ENCODE data around the gene GARS1.

Gene GARS1

DNA sequence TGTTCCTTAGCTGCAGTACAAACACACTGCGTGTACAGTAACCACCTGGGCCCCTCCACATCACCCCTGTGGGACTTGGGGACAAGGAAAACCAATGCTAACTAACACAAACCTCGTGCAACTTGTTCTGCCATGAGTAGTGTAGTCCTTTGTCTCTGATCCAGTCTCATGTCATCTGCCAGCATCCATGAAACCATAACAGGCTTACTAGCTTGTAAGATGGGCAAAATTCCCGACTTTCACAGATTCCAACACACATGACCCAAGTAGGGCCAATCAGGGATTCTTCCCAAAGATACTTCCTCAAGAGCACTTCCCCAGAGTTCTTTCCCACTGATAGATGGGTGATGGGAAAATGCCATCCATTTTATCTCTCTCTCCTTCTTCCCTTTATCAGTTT, 41.1 kb upstream of the GARS1 start:
- H3K4me1 ChIP-seq = peaks cover 11 to 33% (median 15%) of the 10 kb centered on the region in 10 experiments
- TF ChIP-seq Cebpa-rat (IDR thresholded peaks at IDR 0.05) = no peak
- no peaks in the 10 kb centered on the region for H3K9me3 ChIP-seq (replicated peaks in 1 of 11)
- H3K4me3 ChIP-seq = no peak overlapping the region
- H3K27me3 ChIP-seq = no peaks in the 10 kb centered on the region
- H4K20me1 ChIP-seq = no peaks in the 10 kb centered on the region
- H3K27ac ChIP-seq = no peak overlapping the region
- no peak overlapping the region for H3K9ac ChIP-seq
- H3K4me2 ChIP-seq = no peak overlapping the region
- peaks cover 0 to 36% (median 4%) of the 10 kb centered on the region in 11 experiments; a peak in 10 of 22 replicates for H3K36me3 ChIP-seq

DNA sequence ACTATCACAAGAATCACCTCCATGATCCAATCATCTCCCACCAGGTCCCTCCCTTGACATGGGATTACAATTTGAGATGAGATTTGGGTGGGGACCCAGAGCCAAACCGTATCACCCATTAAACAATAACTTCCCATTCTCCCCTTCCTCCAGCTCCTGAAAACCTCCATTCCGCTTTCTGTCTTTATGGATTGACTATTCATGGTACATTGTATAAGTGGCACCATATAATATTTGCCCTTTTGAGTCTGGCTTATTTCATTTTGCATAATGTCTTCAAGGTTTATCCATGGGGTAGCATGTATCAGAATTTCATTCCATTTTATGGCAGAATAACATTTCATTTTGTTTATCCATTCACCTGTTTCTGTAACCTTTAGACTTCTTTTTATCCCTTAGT, 39.2 kb upstream of the GARS1 start:
- no peak overlapping the region for H3K9ac ChIP-seq
- H3K27me3 ChIP-seq = no peaks in the 10 kb centered on the region
- no peaks in the 10 kb centered on the region for H3K9me3 ChIP-seq (replicated peaks in 1 of 11)
- no peak overlapping the region for H3K27ac ChIP-seq
- no peaks in the 10 kb centered on the region for H4K20me1 ChIP-seq
- no peak overlapping the region for H3K4me2 ChIP-seq
- H3K36me3 ChIP-seq = peaks cover 0 to 54% (median 0%) of the 10 kb centered on the region in 11 experiments; a peak in 12 of 22 replicates
- no peak for TF ChIP-seq Cebpa-rat (IDR thresholded peaks at IDR 0.05)
- H3K4me3 ChIP-seq = no peak overlapping the region
- peaks cover 10 to 16% (median 12%) of the 10 kb centered on the region in 10 experiments for H3K4me1 ChIP-seq

DNA sequence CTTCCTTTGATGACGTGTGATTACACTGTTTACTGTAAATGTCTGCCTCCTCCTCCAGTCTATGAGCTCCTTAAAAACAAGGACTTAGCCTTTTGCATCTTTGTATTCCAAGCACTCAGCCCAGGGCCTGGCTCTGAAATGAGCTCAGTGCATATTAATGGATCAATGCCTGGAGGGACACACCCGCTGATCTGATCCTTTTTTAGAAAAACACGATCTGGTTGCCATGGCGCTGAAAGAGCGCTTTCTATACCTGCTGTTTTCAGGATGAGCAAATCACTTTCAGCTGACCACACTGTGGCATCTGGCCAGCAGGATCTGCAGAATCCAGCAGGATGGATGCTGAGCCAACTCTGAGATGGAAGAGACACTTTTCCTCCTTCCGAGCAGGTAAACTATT, 37.8 kb upstream of the GARS1 start:
- no peak overlapping the region for H3K4me3 ChIP-seq
- no peak for TF ChIP-seq Cebpa-rat (IDR thresholded peaks at IDR 0.05)
- peaks cover 0 to 67% (median 12%) of the 10 kb centered on the region in 11 experiments; a peak in 15 of 22 replicates for H3K36me3 ChIP-seq
- H3K4me2 ChIP-seq = no peak overlapping the region
- no peaks in the 10 kb centered on the region for H3K27me3 ChIP-seq
- H4K20me1 ChIP-seq = no peaks in the 10 kb centered on the region
- H3K9me3 ChIP-seq (replicated peaks in 1 of 11) = no peaks in the 10 kb centered on the region
- H3K9ac ChIP-seq = no peak overlapping the region
- H3K4me1 ChIP-seq = peaks cover 0 to 3% (median 0%) of the 10 kb centered on the region in 10 experiments; a peak in 8 of 20 replicates
- no peak overlapping the region for H3K27ac ChIP-seq

DNA sequence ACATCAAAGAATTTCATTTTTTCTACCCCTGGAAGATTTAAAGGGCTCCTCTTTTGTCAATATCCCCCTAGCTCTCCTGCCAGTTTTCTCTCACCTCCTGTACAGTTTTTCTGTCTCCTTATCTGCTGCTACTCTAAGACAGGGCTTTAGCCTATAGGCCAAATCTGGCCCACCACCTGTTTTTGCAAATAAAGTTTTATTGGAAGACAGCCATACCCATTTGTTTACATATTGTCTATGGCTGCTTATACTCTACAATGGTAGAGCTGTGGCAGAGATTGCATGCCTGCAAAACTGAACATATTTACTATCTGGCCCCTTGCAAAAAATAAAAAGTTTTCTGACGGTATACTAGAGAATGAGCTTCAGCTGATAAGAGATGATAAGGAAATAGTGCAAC, 37.4 kb upstream of the GARS1 start:
- no peak overlapping the region for H3K4me2 ChIP-seq
- no peaks in the 10 kb centered on the region for H3K9me3 ChIP-seq (replicated peaks in 1 of 11)
- H4K20me1 ChIP-seq = no peaks in the 10 kb centered on the region
- no peak for TF ChIP-seq Cebpa-rat (IDR thresholded peaks at IDR 0.05)
- no peak overlapping the region for H3K27ac ChIP-seq
- no peak overlapping the region for H3K9ac ChIP-seq
- H3K27me3 ChIP-seq = no peaks in the 10 kb centered on the region
- peaks cover 0 to 71% (median 12%) of the 10 kb centered on the region in 11 experiments; a peak in 15 of 22 replicates for H3K36me3 ChIP-seq
- no peaks in the 10 kb centered on the region for H3K4me1 ChIP-seq
- H3K4me3 ChIP-seq = no peak overlapping the region

DNA sequence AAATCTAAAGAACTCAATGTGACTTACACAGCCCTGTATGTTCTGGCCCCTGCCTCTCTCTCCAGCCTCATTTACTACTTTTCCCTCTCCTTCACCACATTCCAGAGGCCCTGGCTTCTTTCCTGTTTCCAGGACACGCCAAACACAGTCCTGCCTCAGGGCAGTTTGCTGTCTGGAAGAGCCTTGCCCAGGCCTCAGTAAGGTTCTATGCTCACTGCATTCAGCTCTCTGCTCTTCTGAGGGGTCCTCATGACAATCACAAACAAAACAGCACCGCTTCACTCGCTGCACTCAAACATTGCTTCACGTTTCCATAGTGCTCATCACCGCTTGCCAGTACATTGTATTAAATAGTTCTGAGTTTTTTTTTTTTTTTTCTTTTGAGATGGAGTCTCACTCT, 35.1 kb upstream of the GARS1 start:
- H3K4me1 ChIP-seq = peaks cover 0 to 13% (median 7%) of the 10 kb centered on the region in 10 experiments; a peak in 10 of 20 replicates
- H3K4me2 ChIP-seq = no peak overlapping the region
- H3K4me3 ChIP-seq = no peak overlapping the region
- no peaks in the 10 kb centered on the region for H3K9me3 ChIP-seq (replicated peaks in 1 of 11)
- no peaks in the 10 kb centered on the region; a peak in 1 of 22 replicates for H4K20me1 ChIP-seq
- H3K27me3 ChIP-seq = no peaks in the 10 kb centered on the region
- H3K9ac ChIP-seq = no peak overlapping the region
- peaks cover 3 to 82% (median 25%) of the 10 kb centered on the region in 11 experiments; a peak in 20 of 22 replicates for H3K36me3 ChIP-seq
- no peak for TF ChIP-seq Cebpa-rat (IDR thresholded peaks at IDR 0.05)
- no peak overlapping the region for H3K27ac ChIP-seq

DNA sequence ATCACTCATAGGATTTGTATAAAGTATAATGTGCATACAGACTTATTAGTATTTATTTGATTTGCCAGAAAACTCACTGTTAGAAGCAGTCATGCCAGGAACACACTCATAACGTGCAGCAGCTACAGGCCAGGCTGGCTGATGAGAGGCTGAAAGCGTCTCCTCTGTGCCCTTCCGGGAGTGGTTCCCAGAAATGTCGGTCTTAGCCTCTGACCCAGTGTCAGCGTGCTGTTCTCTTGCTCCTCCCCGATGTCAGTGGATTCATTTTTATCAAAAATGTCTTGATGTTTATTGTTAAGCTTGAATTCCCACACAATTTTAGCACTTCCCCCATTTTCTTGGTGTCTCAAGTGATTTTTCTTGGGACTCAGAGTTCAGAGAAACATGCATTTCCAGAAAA, 33.3 kb upstream of the GARS1 start:
- no peak overlapping the region for H3K4me2 ChIP-seq
- TF ChIP-seq Cebpa-rat (IDR thresholded peaks at IDR 0.05) = no peak

DNA sequence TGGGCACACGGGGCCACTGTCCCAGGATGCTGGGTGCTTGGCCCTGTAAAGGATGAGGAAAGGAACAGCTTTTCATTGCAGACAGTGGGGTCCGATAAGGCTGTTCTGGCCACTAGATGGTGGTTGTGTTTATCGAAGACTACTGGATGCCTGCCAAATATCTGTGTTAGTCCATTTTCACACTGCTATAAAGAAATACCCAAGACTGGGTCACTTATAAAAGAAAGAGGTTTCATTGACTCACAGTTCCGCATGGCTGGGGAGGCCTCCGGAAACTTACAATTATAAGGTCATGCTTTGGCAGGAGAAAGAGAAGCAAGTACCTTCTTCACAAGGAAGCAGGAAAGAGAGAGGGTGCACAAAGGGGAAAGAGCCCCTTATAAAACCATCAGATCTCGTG, 32.2 kb upstream of the GARS1 start:
- Histone ChIP-seq H3K4me1 (peaks cover 0 to 13% (median 7%) of the 10 kb centered on the region in 10 experiments; a peak in 10 of 20 replicates), H4K20me1 (no peaks in the 10 kb centered on the region; a peak in 1 of 22 replicates), H3K4me2 (no peak overlapping the region), H3K27me3 (no peaks in the 10 kb centered on the region), H3K9me3 (replicated peaks in 1 of 11) (no peaks in the 10 kb centered on the region), H3K36me3 (peaks cover 7 to 89% (median 26%) of the 10 kb centered on the region in 11 experiments; a peak in 21 of 22 replicates), H3K9ac (no peak overlapping the region), H3K4me3 (no peak overlapping the region), H3K27ac (no peak overlapping the region)
- TF ChIP-seq Cebpa-rat (IDR thresholded peaks at IDR 0.05) = no peak

More for the DNA sequence above, 33.3 kb upstream of the GARS1 start:
- H3K4me1 ChIP-seq = peaks cover 0 to 13% (median 7%) of the 10 kb centered on the region in 10 experiments; a peak in 10 of 20 replicates
- no peaks in the 10 kb centered on the region; a peak in 1 of 22 replicates for H4K20me1 ChIP-seq
- peaks cover 3 to 89% (median 25%) of the 10 kb centered on the region in 11 experiments; a peak in 20 of 22 replicates for H3K36me3 ChIP-seq
- H3K9me3 ChIP-seq (replicated peaks in 1 of 11) = no peaks in the 10 kb centered on the region
- H3K4me3 ChIP-seq = no peak overlapping the region
- H3K9ac ChIP-seq = no peak overlapping the region
- no peak overlapping the region for H3K27ac ChIP-seq
- H3K27me3 ChIP-seq = no peaks in the 10 kb centered on the region

DNA sequence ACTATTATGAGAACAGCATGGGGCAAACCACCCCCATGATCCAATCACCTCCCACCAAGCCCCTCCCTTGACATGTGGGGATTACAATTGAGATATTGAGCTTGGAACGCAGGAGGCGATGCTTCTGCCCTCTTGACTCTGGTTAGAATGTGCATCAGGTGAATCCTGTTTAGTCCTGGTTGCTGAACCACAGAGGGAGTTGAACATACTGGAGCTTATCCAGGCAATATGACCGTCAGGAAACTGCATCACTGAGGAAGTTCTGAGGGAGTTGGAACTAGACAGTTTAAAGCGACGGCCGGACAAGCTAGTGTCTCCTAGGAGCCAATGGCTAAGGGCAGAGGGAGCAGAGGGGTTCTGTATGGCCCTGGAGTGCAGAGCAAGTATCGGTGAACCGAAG, 31.8 kb upstream of the GARS1 start:
- H3K36me3 ChIP-seq = peaks cover 7 to 89% (median 30%) of the 10 kb centered on the region in 11 experiments; a peak in 21 of 22 replicates
- no peak overlapping the region for H3K4me3 ChIP-seq
- no peaks in the 10 kb centered on the region for H3K9me3 ChIP-seq (replicated peaks in 1 of 11)
- H3K4me1 ChIP-seq = peaks cover 0 to 13% (median 7%) of the 10 kb centered on the region in 10 experiments; a peak in 10 of 20 replicates
- H3K27ac ChIP-seq = no peak overlapping the region
- TF ChIP-seq Cebpa-rat (IDR thresholded peaks at IDR 0.05) = no peak
- H3K4me2 ChIP-seq = no peak overlapping the region
- no peaks in the 10 kb centered on the region; a peak in 1 of 22 replicates for H4K20me1 ChIP-seq
- H3K27me3 ChIP-seq = no peaks in the 10 kb centered on the region
- no peak overlapping the region; a peak in 1 of 22 replicates for H3K9ac ChIP-seq

DNA sequence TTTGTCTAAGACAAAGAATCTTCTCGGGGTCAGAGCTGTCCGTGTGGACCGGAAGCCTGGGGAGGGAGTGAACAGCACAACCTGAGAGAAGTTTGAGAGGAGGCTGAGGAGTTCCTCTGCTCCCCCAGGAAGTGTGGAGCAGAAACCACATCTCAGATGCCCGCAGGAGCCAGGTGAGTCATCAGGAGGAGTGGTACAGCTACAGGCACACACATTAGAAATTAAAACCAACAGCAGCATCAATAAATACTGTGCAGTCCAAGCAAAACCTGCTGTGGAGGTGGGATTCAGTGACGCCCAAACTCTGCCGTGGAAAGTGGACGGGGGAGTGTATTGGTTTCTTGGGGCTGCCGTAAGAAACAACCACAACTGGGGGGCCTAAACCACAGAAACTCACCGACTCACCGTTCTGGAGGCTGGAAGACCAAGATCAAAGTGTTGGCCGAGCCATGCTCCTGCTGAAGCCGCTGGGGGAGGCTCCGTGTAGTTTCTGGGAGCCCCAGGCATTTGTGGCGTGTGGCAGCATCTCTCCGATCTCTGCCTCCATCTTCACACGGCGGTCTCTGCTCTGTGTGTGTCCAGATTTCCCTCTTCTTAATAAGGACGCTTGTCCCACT, 31.2 kb upstream of the GARS1 start:
- Histone ChIP-seq H3K4me1 (peaks cover 0 to 13% (median 7%) of the 10 kb centered on the region in 10 experiments; a peak in 10 of 20 replicates), H3K4me3 (no peak overlapping the region), H3K36me3 (peaks cover 10 to 89% (median 35%) of the 10 kb centered on the region in 11 experiments), H3K4me2 (peak overlapping the region in 1 of 11 experiments; percentile 29; a peak in 2 of 22 replicates), H3K9ac (peak overlapping the region in 2 of 11 experiments; percentile 25 to 28; a peak in 3 of 22 replicates), H3K27me3 (no peaks in the 10 kb centered on the region), H3K27ac (no peak overlapping the region), H4K20me1 (no peaks in the 10 kb centered on the region; a peak in 1 of 22 replicates), H3K9me3 (replicated peaks in 1 of 11) (no peaks in the 10 kb centered on the region)
- TF ChIP-seq Cebpa-rat (IDR thresholded peaks at IDR 0.05) = no peak
